A549 (cell line): Measurements from ENCODE around the gene COL4A6. TPM values are rescaled to one million over a fixed set of nuclear protein-coding genes. Genes with fewer than 3 reads are reported as not detected.

Experiments
- ATAC-seq, 2 experiments: fragments of 200-7000 bp in 1 of 2; fragments of >200 bp in 1 of 2; cut with Nextera tagmentation in 1 of 2; cut with Tn5 transposase in 1 of 2; 3 replicates each; pipeline versions ENCODE4 v1.8.0 to v1.9.1; 2018 to 2020; ENCODE audit warnings: mild to moderate bottlenecking in 1 of 2, moderate library complexity in 1 of 2
- CTCF ChIA-PET: fragments of 300-600 bp; sonication (Branson Sonifier 250); formaldehyde crosslinking; extraction: SDS; loops from one replicate; lab custom pipeline; 2021; ENCODE audit warnings: antibody characterized with exemption, inconsistent platforms; lab: Yijun Ruan, JAX
- POLR2A ChIA-PET: fragments of 350-600 bp; formaldehyde crosslinking; extraction: SDS; loops from one replicate; lab custom pipeline; 2021; ENCODE audit warnings: antibody characterized with exemption, inconsistent platforms; lab: Yijun Ruan, JAX
- DNase-seq, 2 experiments: peaks; one replicate each; pipeline versions ENCODE4 v3.0.0 to v3.0.0-alpha.2; 2011 to 2016; ENCODE audit warnings: low read depth in 1 of 2, low spot score in 1 of 2
- FAIRE-seq: peaks from 2 replicates; lab custom pipeline; 2011; peaks lifted over from hg19 to GRCh38; lab: Jason Lieb, UNC
- H3K27ac ChIP-seq, 2 experiments: fragments of >200 bp; sonication (Bioruptor Twin); formaldehyde crosslinking; 3 replicates each; pipeline ENCODE4 v1.5.1; 2016 to 2017
- H3K4me1 ChIP-seq: fragments of >200 bp; sonication (Bioruptor Twin); formaldehyde crosslinking; 3 replicates; pipeline ENCODE4 v1.6.1; 2016
- H3K4me2 ChIP-seq: fragments of >200 bp; sonication (Bioruptor Twin); formaldehyde crosslinking; 3 replicates; pipeline ENCODE4 v1.6.1; 2016
- H3K4me3 ChIP-seq: fragments of >200 bp; sonication (Bioruptor Twin); formaldehyde crosslinking; 3 replicates; pipeline ENCODE4 v1.5.1; 2016
- H3K9me3 ChIP-seq: fragments of >200 bp; sonication (Bioruptor Twin); formaldehyde crosslinking; 3 replicates; pipeline ENCODE4 v1.6.1; 2016
- ATOH8 ChIP-seq: fragments of 250-450 bp; sonication (Bioruptor Pico); IDR thresholded peaks from 2 replicates; pipeline ENCODE4 v1.5.0; 2020; ENCODE audit warnings: low read depth, mild to moderate bottlenecking, moderate library complexity
- CBX2 ChIP-seq: fragments of 200-600 bp; sonication (generic); IDR thresholded peaks from 2 replicates; pipeline ENCODE4 v1.6.1; 2016; ENCODE audit warnings: low read depth, mild to moderate bottlenecking, borderline replicate concordance
- CBX8 ChIP-seq: fragments of 200-600 bp; sonication (generic); IDR thresholded peaks from 2 replicates; pipeline ENCODE4 v1.6.1; 2016
- E2F6 ChIP-seq: IDR thresholded peaks from 2 replicates; pipeline ENCODE4 v1.6.1; 2012; ENCODE audit warnings: low read depth, borderline replicate concordance
- EP300 ChIP-seq, 2 experiments: fragments of >200 bp; sonication (Bioruptor Twin); formaldehyde crosslinking; IDR thresholded peaks; 2 replicates in 1 of 2; 3 replicates in 1 of 2; pipeline ENCODE4 v1.6.1; 2016 to 2017
- ESRRA ChIP-seq: fragments of 150-350 bp; IDR thresholded peaks from 2 replicates; pipeline ENCODE4 v1.6.1; 2014; ENCODE audit warnings: mild to moderate bottlenecking, low read length, borderline replicate concordance
- FOSB ChIP-seq: fragments of 250-450 bp; sonication (Bioruptor Pico); IDR thresholded peaks from 2 replicates; pipeline ENCODE4 v1.5.0; 2020; ENCODE audit warnings: mild to moderate bottlenecking, moderate library complexity
- FOXS1 ChIP-seq: fragments of 250-450 bp; sonication (Bioruptor Pico); IDR thresholded peaks from 2 replicates; pipeline ENCODE4 v1.5.0; 2020; ENCODE audit warnings: mild to moderate bottlenecking, moderate library complexity
- GATA3 ChIP-seq: IDR thresholded peaks from 2 replicates; pipeline ENCODE4 v1.6.1; 2012; ENCODE audit warnings: borderline replicate concordance
- HES2 ChIP-seq: fragments of >200 bp; sonication (Bioruptor Twin); formaldehyde crosslinking; IDR thresholded peaks from 2 replicates; pipeline ENCODE4 v1.6.1; 2016
- HEYL ChIP-seq: fragments of 250-450 bp; sonication (Bioruptor Pico); IDR thresholded peaks from 2 replicates; pipeline ENCODE4 v1.8.0; 2021; ENCODE audit warnings: mild to moderate bottlenecking, moderate library complexity
- HMGXB4 ChIP-seq: fragments of 250-450 bp; sonication (Bioruptor Pico); IDR thresholded peaks from 2 replicates; pipeline ENCODE4 v1.5.0; 2021; ENCODE audit warnings: mild to moderate bottlenecking, moderate library complexity, borderline replicate concordance
- HOXA7 ChIP-seq: fragments of 250-450 bp; sonication (Bioruptor Pico); IDR thresholded peaks from 2 replicates; pipeline ENCODE4 v1.5.0; 2020; ENCODE audit warnings: mild to moderate bottlenecking, moderate library complexity
- HOXB13 ChIP-seq: fragments of 250-450 bp; sonication (Bioruptor Pico); IDR thresholded peaks from 2 replicates; pipeline ENCODE4 v1.5.0; 2020; ENCODE audit warnings: low read depth, mild to moderate bottlenecking, moderate library complexity
- JUNB ChIP-seq: fragments of >200 bp; sonication (Bioruptor Twin); formaldehyde crosslinking; IDR thresholded peaks from 2 replicates; pipeline ENCODE4 v1.6.1; 2016
- KDM1A ChIP-seq: fragments of 200-600 bp; sonication (generic); IDR thresholded peaks from 2 replicates; pipeline ENCODE4 v1.6.1; 2016; ENCODE audit warnings: low read depth, mild to moderate bottlenecking
- MAX ChIP-seq: IDR thresholded peaks from 2 replicates; pipeline ENCODE4 v1.6.1; 2012
- MAZ ChIP-seq: fragments of 150-350 bp; IDR thresholded peaks from 2 replicates; pipeline ENCODE4 v1.6.1; 2014; ENCODE audit warnings: antibody characterized with exemption, low read depth, low read length, borderline replicate concordance
- MYC ChIP-seq: IDR thresholded peaks from 2 replicates; pipeline ENCODE4 v1.6.1; 2012; ENCODE audit warnings: mild to moderate bottlenecking, inconsistent platforms, low read length, improper control_type of control experiment, borderline replicate concordance
- PHF8 ChIP-seq: fragments of 200-600 bp; sonication (generic); IDR thresholded peaks from 2 replicates; pipeline ENCODE4 v1.6.1; 2016; ENCODE audit warnings: low read depth, mild to moderate bottlenecking, antibody characterized with exemption, moderate library complexity, borderline replicate concordance
- POLR2A ChIP-seq: IDR thresholded peaks from 2 replicates; pipeline ENCODE4 v1.6.1; 2012; ENCODE audit warnings: mild to moderate bottlenecking, low read length
- RAD21 ChIP-seq, 2 experiments: fragments of >200 bp in 1 of 2; sonication (Bioruptor Twin) in 1 of 2; formaldehyde crosslinking in 1 of 2; IDR thresholded peaks in 1 of 2; conservative IDR thresholded peaks in 1 of 2; 2 replicates in 1 of 2; 3 replicates in 1 of 2; pipeline ENCODE4 v1.6.1; 2012 to 2018; ENCODE audit warnings: inconsistent platforms in 1 of 2
- RARB ChIP-seq: fragments of 250-450 bp; sonication (Bioruptor Pico); IDR thresholded peaks from 2 replicates; pipeline ENCODE4 v1.8.0; 2021; ENCODE audit warnings: mild to moderate bottlenecking, moderate library complexity
- RCOR1 ChIP-seq: fragments of 150-350 bp; IDR thresholded peaks from 2 replicates; pipeline ENCODE4 v1.6.1; 2014; ENCODE audit warnings: antibody characterized with exemption, low read length, low read depth
- SREBF2 ChIP-seq: fragments of 450-650 bp; IDR thresholded peaks from 2 replicates; pipeline ENCODE4 v1.6.1; 2014; ENCODE audit warnings: mild to moderate bottlenecking, moderate library complexity
- USF2 ChIP-seq: fragments of 450-650 bp; IDR thresholded peaks from 2 replicates; pipeline ENCODE4 v1.6.1; 2014; ENCODE audit warnings: antibody characterized with exemption
- ZFP36 ChIP-seq: fragments of 450-650 bp; IDR thresholded peaks from 2 replicates; pipeline ENCODE4 v1.6.1; 2014; ENCODE audit warnings: borderline replicate concordance; ENCODE audit not compliant: partially characterized antibody
- ZNF302 ChIP-seq: fragments of 250-450 bp; sonication (Bioruptor Pico); IDR thresholded peaks from 2 replicates; pipeline ENCODE4 v1.9.0; 2021; ENCODE audit warnings: inconsistent platforms, mild to moderate bottlenecking, moderate library complexity
- ZSCAN20 ChIP-seq: fragments of 250-450 bp; sonication (Bioruptor Pico); IDR thresholded peaks from 2 replicates; pipeline ENCODE4 v1.8.0; 2022; ENCODE audit warnings: mild to moderate bottlenecking, moderate library complexity
- WGBS: methylation state at CpG from one replicate; pipeline ENCODE4 v1.1.6; 2017; ENCODE audit errors: missing lambda C conversion rate; 5-methylcytosine and 5-hydroxymethylcytosine counted together
- polyA plus RNA-seq, 4 experiments: library from polyadenylated mRNA; depleted of rRNA in 3 of 4; stranded (reverse); fragments of >200 nt; fragmentation: RNase III in 1 of 4; extraction: RNeasy Plus Mini Kit Qiagen cat#74134 plus additional on column Dnase treatment in 1 of 4; gene quantifications; 2 replicates in 3 of 4; 3 replicates in 1 of 4; pipeline ENCODE4 v1.2.3, GENCODE V29; 2011 to 2017

COL4A6 gene
- polyA plus RNA-seq, 2 of the 4 experiments (the other 2 are of a cell fraction) = 13.0 to 19.8 TPM

- Histone ChIP-seq H3K4me1 (no peaks in the 10 kb centered on the region), H3K27ac (no peak overlapping the region), H3K9me3 (peaks cover 7% of the 10 kb centered on the region; the same call in 1 of the 3 replicates), H3K4me3 (no peak overlapping the region), H3K4me2 (no peak overlapping the region)
- FAIRE-seq (peak; percentile 97), ATAC-seq (no peak), DNase-seq (no peak)
- TF ChIP-seq E2F6 (no peak), JUNB (no peak), MAX (no peak), KDM1A (no peak), SREBF2 (no peak), FOXS1 (CRISPR knock-in tag) (no peak), POLR2A (no peak), FOSB (CRISPR knock-in tag) (no peak), ZNF302 (CRISPR knock-in tag) (no peak), HES2 (no peak), PHF8 (no peak), RARB (CRISPR knock-in tag) (no peak)
- ChIA-PET POLR2A (no interaction called here), CTCF (interaction anchor here (1.3 kb wide), 1 partner anchor 274 kb away, joined by 3 read pairs; no protein-coding TSS in a partner anchor)
These were observed 35.8 kb upstream of the COL4A6 start for GRCh38 chrX:108473979-108474378.

GRCh38 chrX:108468486-108468885, 30.3 kb upstream of the COL4A6 start:
- no peak for DNase-seq
- Histone ChIP-seq H3K4me1 (peaks cover 31% of the 10 kb centered on the region), H3K4me2 (no peak overlapping the region), H3K9me3 (peaks cover 4% of the 10 kb centered on the region; the same call in 1 of the 3 replicates), H3K4me3 (no peak overlapping the region), H3K27ac (no peak overlapping the region)
- WGBS = 81% methylated on average over 1 of the region's 1 CpG
- ATAC-seq = no peak
- ChIA-PET CTCF (interaction anchor here (0.6 kb wide), 1 partner anchor 69 kb away, joined by 3 read pairs; no protein-coding TSS in a partner anchor), POLR2A (no interaction called here)
- FAIRE-seq = no peak
- TF ChIP-seq E2F6 (no peak), CBX2 (no peak), ZNF302 (CRISPR knock-in tag) (no peak), MYC (no peak), JUNB (no peak), HEYL (CRISPR knock-in tag) (no peak), RCOR1 (no peak), EP300 (IDR thresholded peaks at IDR 0.05) (no peak), HOXB13 (CRISPR knock-in tag) (no peak), RAD21 (conservative IDR thresholded peaks at IDR 0.05 in 1 of 2, IDR thresholded peaks at IDR 0.05 in 1 of 2) (no peak), ATOH8 (CRISPR knock-in tag) (no peak), FOXS1 (CRISPR knock-in tag) (no peak), SREBF2 (no peak), USF2 (no peak), POLR2A (no peak)

GRCh38 chrX:108464604-108465003, 26.4 kb upstream of the COL4A6 start:
- Histone ChIP-seq H3K4me2 (peak overlapping the region; percentile 57), H3K4me1 (peaks cover 39% of the 10 kb centered on the region), H3K27ac (peak overlapping the region; percentile 15 to 39; a peak in 2 of 6 replicates), H3K4me3 (no peak overlapping the region), H3K9me3 (no peaks in the 10 kb centered on the region)
- ChIA-PET POLR2A (no interaction called here), CTCF (no interaction called here)
- ATAC-seq = peak in 1 of 2 experiments; percentile 27; a peak in 1 of 6 replicates
- FAIRE-seq = peak; percentile 96
- WGBS = 20% methylated on average over 3 of the region's 3 CpGs
- DNase-seq = no peak
- no peak for TF ChIP-seq HEYL (CRISPR knock-in tag)
- TF ChIP-seq ATOH8 (CRISPR knock-in tag) = no peak
- no peak for TF ChIP-seq ZFP36
- TF ChIP-seq ZSCAN20 (CRISPR knock-in tag) = no peak
- TF ChIP-seq ESRRA = no peak
- TF ChIP-seq HMGXB4 = no peak
- TF ChIP-seq CBX8 = no peak
- no peak for TF ChIP-seq HOXA7 (CRISPR knock-in tag)
- no peak for TF ChIP-seq KDM1A
- TF ChIP-seq MAZ = no peak
- no peak for TF ChIP-seq JUNB
- TF ChIP-seq GATA3 = no peak; the same call in 1 of the 2 replicates
